ENCODE results near the gene NPR3. TPM values are rescaled to one million over a fixed set of nuclear protein-coding genes. Genes with fewer than 3 reads are reported as not detected.

Gene NPR3
- under 1 TPM in 1 of 2 experiments, not detected in 1; 0.17 TPM for total RNA-seq

- POLR2A ChIA-PET: no interaction called here
- ATAC-seq (ENCODE audit: low read depth) (peak; percentile 24), DNase-seq (peak; percentile 39)
- H3K36me3 Mint-ChIP-seq: peaks cover 3% of the 10 kb centered on the region
- peaks cover 73% of the 10 kb centered on the region for H3K27me3 Mint-ChIP-seq
- peaks cover 21% of the 10 kb centered on the region for H3K4me1 Mint-ChIP-seq
- H3K27ac Mint-ChIP-seq: no peak within 1 kb of the TSS
- no peaks in the 10 kb centered on the region for H3K9me3 Mint-ChIP-seq
- peak within 1 kb of the TSS; percentile 70 for H3K4me3 Mint-ChIP-seq
These were observed at the start of gene NPR3 for GRCh38 chr5:32710550-32711361. TSS of gene NPR3 (plus strand) at chr5:32711321. CDS start at chr5:32711777, 456 bp downstream.

GRCh38 chr5:32664523-32664922 is 46.6 kb upstream of the NPR3 start:
- H3K9me3 Mint-ChIP-seq: peaks cover 13% of the 10 kb centered on the region
- ATAC-seq (ENCODE audit: low read depth): no peak
- POLR2A ChIA-PET: no interaction called here

GRCh38 chr5:32668552-32668951 is 42.6 kb upstream of the NPR3 start:
- no peak overlapping the region for H3K27ac Mint-ChIP-seq
- no peaks in the 10 kb centered on the region for H3K27me3 Mint-ChIP-seq
- H3K36me3 Mint-ChIP-seq: no peaks in the 10 kb centered on the region
- no peaks in the 10 kb centered on the region for H3K4me1 Mint-ChIP-seq
- no peak for ATAC-seq (ENCODE audit: low read depth)
- peaks cover 14% of the 10 kb centered on the region for H3K9me3 Mint-ChIP-seq
- POLR2A ChIA-PET: no interaction called here
- no peak for DNase-seq
- H3K4me3 Mint-ChIP-seq: no peak overlapping the region

More at GRCh38 chr5:32664523-32664922, 46.6 kb upstream of the NPR3 start:
- no peaks in the 10 kb centered on the region for H3K4me1 Mint-ChIP-seq
- peaks cover 2% of the 10 kb centered on the region for H3K27me3 Mint-ChIP-seq
- no peak overlapping the region for H3K4me3 Mint-ChIP-seq
- DNase-seq: no peak
- no peak overlapping the region for H3K27ac Mint-ChIP-seq
- H3K36me3 Mint-ChIP-seq: no peaks in the 10 kb centered on the region

GRCh38 chr5:32673272-32673671 is 37.8 kb upstream of the NPR3 start:
- ATAC-seq (ENCODE audit: low read depth) (no peak), DNase-seq (no peak)
- Mint-ChIP-seq H3K9me3 (peaks cover 10% of the 10 kb centered on the region), H3K4me1 (no peaks in the 10 kb centered on the region), H3K27me3 (no peaks in the 10 kb centered on the region), H3K36me3 (no peaks in the 10 kb centered on the region), H3K27ac (no peak overlapping the region), H3K4me3 (no peak overlapping the region)
- POLR2A ChIA-PET: no interaction called here

GRCh38 chr5:32677023-32677422 is 34.1 kb upstream of the NPR3 start:
- Mint-ChIP-seq H3K27ac (no peak overlapping the region), H3K27me3 (no peaks in the 10 kb centered on the region), H3K9me3 (peaks cover 5% of the 10 kb centered on the region), H3K4me1 (no peaks in the 10 kb centered on the region), H3K36me3 (no peaks in the 10 kb centered on the region), H3K4me3 (no peak overlapping the region)
- no peak for DNase-seq
- POLR2A ChIA-PET: no interaction called here
- ATAC-seq (ENCODE audit: low read depth): no peak

- Mint-ChIP-seq H3K36me3 (no peaks in the 10 kb centered on the region), H3K4me1 (no peaks in the 10 kb centered on the region), H3K27ac (no peak overlapping the region), H3K9me3 (no peaks in the 10 kb centered on the region), H3K27me3 (no peaks in the 10 kb centered on the region), H3K4me3 (no peak overlapping the region)
- ATAC-seq (ENCODE audit: low read depth) (no peak), DNase-seq (no peak)
- POLR2A ChIA-PET: interaction anchor here (0.7 kb wide), 1 partner anchor 154 kb away, joined by 3 read pairs; no protein-coding TSS in a partner anchor
These were observed 32.6 kb upstream of the NPR3 start for GRCh38 chr5:32678472-32678871.

GRCh38 chr5:32679218-32679617 is 31.9 kb upstream of the NPR3 start:
- POLR2A ChIA-PET: interaction anchor here (0.7 kb wide), 1 partner anchor 153 kb away, joined by 3 read pairs; no protein-coding TSS in a partner anchor
- DNase-seq (no peak), ATAC-seq (ENCODE audit: low read depth) (no peak)
- Mint-ChIP-seq H3K9me3 (no peaks in the 10 kb centered on the region), H3K36me3 (no peaks in the 10 kb centered on the region), H3K27ac (no peak overlapping the region), H3K4me1 (no peaks in the 10 kb centered on the region), H3K27me3 (no peaks in the 10 kb centered on the region), H3K4me3 (no peak overlapping the region)

- Mint-ChIP-seq H3K36me3 (no peaks in the 10 kb centered on the region), H3K27me3 (no peaks in the 10 kb centered on the region), H3K4me3 (no peak overlapping the region), H3K27ac (no peak overlapping the region), H3K9me3 (peaks cover 1% of the 10 kb centered on the region), H3K4me1 (no peaks in the 10 kb centered on the region)
- no peak for ATAC-seq (ENCODE audit: low read depth)
- no peak for DNase-seq
- POLR2A ChIA-PET: no interaction called here
These were observed 30.9 kb upstream of the NPR3 start for GRCh38 chr5:32680183-32680582.

- H3K9me3 Mint-ChIP-seq: peaks cover 6% of the 10 kb centered on the region
- H3K4me1 Mint-ChIP-seq: no peaks in the 10 kb centered on the region
- H3K27me3 Mint-ChIP-seq: no peaks in the 10 kb centered on the region
- ATAC-seq (ENCODE audit: low read depth) (no peak), DNase-seq (no peak)
- H3K4me3 Mint-ChIP-seq: no peak overlapping the region
- H3K36me3 Mint-ChIP-seq: no peaks in the 10 kb centered on the region
- H3K27ac Mint-ChIP-seq: no peak overlapping the region
- POLR2A ChIA-PET: no interaction called here
These were observed 28.0 kb upstream of the NPR3 start for GRCh38 chr5:32683125-32683524.

- H3K36me3 Mint-ChIP-seq: no peaks in the 10 kb centered on the region
- POLR2A ChIA-PET: no interaction called here
- no peak overlapping the region for H3K4me3 Mint-ChIP-seq
- no peaks in the 10 kb centered on the region for H3K27me3 Mint-ChIP-seq
- no peak for DNase-seq
- H3K4me1 Mint-ChIP-seq: no peaks in the 10 kb centered on the region
- no peak overlapping the region for H3K27ac Mint-ChIP-seq
- ATAC-seq (ENCODE audit: low read depth): no peak
- H3K9me3 Mint-ChIP-seq: peaks cover 6% of the 10 kb centered on the region
These were observed 26.9 kb upstream of the NPR3 start for GRCh38 chr5:32684260-32684659.

GRCh38 chr5:32686799-32687498 is 24.2 kb upstream of the NPR3 start:
- POLR2A ChIA-PET: no interaction called here
- no peaks in the 10 kb centered on the region for H3K4me1 Mint-ChIP-seq
- peaks cover 6% of the 10 kb centered on the region for H3K9me3 Mint-ChIP-seq
- DNase-seq: no peak
- no peaks in the 10 kb centered on the region for H3K27me3 Mint-ChIP-seq
- no peaks in the 10 kb centered on the region for H3K36me3 Mint-ChIP-seq
- H3K27ac Mint-ChIP-seq: no peak overlapping the region
- no peak overlapping the region for H3K4me3 Mint-ChIP-seq
- ATAC-seq (ENCODE audit: low read depth): no peak

GRCh38 chr5:32687499-32687831 is 23.7 kb upstream of the NPR3 start:
- H3K27me3 Mint-ChIP-seq: no peaks in the 10 kb centered on the region
- no peak overlapping the region for H3K27ac Mint-ChIP-seq
- H3K4me1 Mint-ChIP-seq: no peaks in the 10 kb centered on the region
- H3K36me3 Mint-ChIP-seq: no peaks in the 10 kb centered on the region
- no peak for ATAC-seq (ENCODE audit: low read depth)
- POLR2A ChIA-PET: no interaction called here
- no peak for DNase-seq
- H3K4me3 Mint-ChIP-seq: no peak overlapping the region
- H3K9me3 Mint-ChIP-seq: peaks cover 6% of the 10 kb centered on the region

- POLR2A ChIA-PET: interaction anchor here (0.5 kb wide), 1 partner anchor 146 kb away, joined by 3 read pairs; no protein-coding TSS in a partner anchor
- Mint-ChIP-seq H3K9me3 (peaks cover 5% of the 10 kb centered on the region), H3K27me3 (peaks cover 5% of the 10 kb centered on the region), H3K27ac (no peak overlapping the region), H3K4me3 (no peak overlapping the region), H3K36me3 (no peaks in the 10 kb centered on the region), H3K4me1 (no peaks in the 10 kb centered on the region)
- DNase-seq (no peak), ATAC-seq (ENCODE audit: low read depth) (no peak)
These were observed 21.0 kb upstream of the NPR3 start for GRCh38 chr5:32690153-32690552.

- H3K4me3 Mint-ChIP-seq: no peak overlapping the region
- H3K36me3 Mint-ChIP-seq: no peaks in the 10 kb centered on the region
- H3K27me3 Mint-ChIP-seq: peaks cover 5% of the 10 kb centered on the region
- H3K4me1 Mint-ChIP-seq: no peaks in the 10 kb centered on the region
- POLR2A ChIA-PET: interaction anchor here (0.5 kb wide), 1 partner anchor 145 kb away, joined by 3 read pairs; no protein-coding TSS in a partner anchor
- no peak for DNase-seq
- H3K9me3 Mint-ChIP-seq: peaks cover 4% of the 10 kb centered on the region
- no peak overlapping the region for H3K27ac Mint-ChIP-seq
- no peak for ATAC-seq (ENCODE audit: low read depth)
These were observed 20.5 kb upstream of the NPR3 start for GRCh38 chr5:32690666-32691065.
